ENCODE results near the gene GAL.

DNA sequence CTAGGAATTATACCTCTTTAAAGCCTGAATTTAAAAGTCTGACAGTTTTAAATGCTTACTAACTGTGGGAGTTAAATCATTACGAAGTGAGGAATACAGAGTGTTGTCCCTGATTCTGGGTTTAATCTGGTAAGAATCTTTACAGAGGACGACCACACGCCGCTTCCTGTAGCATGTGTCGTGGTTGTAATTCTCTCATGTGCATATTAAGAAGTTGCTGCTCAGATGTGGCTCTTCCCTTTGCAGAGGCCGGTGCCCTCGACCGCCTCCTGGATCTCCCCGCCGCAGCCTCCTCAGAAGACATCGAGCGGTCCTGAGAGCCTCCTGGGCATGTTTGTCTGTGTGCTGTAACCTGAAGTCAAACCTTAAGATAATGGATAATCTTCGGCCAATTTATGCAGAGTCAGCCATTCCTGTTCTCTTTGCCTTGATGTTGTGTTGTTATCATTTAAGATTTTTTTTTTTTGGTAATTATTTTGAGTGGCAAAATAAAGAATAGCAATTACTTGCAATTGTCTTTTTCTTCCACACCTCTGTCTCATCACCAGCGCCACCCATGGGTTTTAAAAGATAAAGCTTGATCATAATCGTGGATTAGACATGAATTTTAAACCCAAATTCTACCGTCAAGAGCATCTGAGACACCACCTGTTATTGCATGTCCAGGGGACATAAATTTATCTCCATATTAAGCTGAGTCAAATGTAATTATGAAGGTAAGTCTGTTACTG lies 6.5 kb downstream of the GAL start:
- TF ChIP-seq YY1 (IDR thresholded peaks at IDR 0.05; ENCODE audit: low read depth) (no peak), CEBPB (IDR thresholded peaks at IDR 0.05) (no peak), RAD21 (IDR thresholded peaks at IDR 0.05; ENCODE audit: low read depth) (no peak), NFIC (IDR thresholded peaks at IDR 0.05) (no peak), EP300 (IDR thresholded peaks at IDR 0.05; ENCODE audit: borderline replicate concordance) (no peak), CREB1 (IDR thresholded peaks at IDR 0.05; ENCODE audit: low read depth) (no peak), TAF1 (IDR thresholded peaks at IDR 0.05; ENCODE audit: low read depth) (no peak)
- TF ChIP-seq, protein P1, sequence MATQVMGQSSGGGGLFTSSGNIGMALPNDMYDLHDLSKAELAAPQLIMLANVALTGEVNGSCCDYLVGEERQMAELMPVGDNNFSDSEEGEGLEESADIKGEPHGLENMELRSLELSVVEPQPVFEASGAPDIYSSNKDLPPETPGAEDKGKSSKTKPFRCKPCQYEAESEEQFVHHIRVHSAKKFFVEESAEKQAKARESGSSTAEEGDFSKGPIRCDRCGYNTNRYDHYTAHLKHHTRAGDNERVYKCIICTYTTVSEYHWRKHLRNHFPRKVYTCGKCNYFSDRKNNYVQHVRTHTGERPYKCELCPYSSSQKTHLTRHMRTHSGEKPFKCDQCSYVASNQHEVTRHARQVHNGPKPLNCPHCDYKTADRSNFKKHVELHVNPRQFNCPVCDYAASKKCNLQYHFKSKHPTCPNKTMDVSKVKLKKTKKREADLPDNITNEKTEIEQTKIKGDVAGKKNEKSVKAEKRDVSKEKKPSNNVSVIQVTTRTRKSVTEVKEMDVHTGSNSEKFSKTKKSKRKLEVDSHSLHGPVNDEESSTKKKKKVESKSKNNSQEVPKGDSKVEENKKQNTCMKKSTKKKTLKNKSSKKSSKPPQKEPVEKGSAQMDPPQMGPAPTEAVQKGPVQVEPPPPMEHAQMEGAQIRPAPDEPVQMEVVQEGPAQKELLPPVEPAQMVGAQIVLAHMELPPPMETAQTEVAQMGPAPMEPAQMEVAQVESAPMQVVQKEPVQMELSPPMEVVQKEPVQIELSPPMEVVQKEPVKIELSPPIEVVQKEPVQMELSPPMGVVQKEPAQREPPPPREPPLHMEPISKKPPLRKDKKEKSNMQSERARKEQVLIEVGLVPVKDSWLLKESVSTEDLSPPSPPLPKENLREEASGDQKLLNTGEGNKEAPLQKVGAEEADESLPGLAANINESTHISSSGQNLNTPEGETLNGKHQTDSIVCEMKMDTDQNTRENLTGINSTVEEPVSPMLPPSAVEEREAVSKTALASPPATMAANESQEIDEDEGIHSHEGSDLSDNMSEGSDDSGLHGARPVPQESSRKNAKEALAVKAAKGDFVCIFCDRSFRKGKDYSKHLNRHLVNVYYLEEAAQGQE (IDR thresholded peaks at IDR 0.05; ENCODE audit: low read depth) = no peak
- TF ChIP-seq, protein P2, sequence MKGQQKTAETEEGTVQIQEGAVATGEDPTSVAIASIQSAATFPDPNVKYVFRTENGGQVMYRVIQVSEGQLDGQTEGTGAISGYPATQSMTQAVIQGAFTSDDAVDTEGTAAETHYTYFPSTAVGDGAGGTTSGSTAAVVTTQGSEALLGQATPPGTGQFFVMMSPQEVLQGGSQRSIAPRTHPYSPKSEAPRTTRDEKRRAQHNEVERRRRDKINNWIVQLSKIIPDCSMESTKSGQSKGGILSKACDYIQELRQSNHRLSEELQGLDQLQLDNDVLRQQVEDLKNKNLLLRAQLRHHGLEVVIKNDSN (IDR thresholded peaks at IDR 0.05) = no peak
